ENCODE results near the gene SRF.

The SRF gene

DNA sequence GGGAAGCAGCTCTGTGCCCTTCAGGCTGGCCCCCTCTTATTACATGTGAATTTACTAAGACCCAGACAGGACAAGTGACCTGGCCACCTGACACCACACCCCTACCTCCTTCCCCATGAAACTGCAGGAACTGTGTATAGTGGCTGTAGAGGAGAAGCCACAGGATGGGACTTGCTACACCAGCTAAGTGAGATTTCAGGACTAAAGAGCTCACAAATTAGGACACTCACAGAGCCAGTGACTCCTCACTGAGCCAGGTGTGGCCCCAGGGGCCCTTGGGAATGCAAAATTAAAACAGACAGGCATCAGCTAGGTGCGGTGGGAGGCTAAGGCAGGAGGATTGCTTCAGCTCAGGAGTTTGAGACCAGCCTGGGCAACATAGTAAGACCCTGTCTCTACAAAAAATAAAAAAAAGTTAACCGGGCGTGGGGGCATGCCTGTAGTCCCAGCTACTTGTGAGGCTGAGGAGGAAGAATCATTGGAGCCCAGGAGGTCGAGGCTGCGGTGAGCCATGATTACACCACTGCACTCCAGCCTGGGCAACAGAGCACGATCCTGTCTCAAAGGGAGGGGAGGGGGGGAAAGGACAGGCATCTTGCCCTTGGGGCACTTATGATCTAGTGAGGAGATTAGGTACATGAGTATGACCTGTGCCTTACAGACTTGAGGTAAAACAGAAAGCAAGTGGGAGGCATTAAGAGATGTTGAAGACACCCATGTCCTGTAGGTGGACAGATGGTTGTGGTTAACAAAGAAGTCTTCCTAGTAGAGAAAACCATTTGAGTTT lies 23.2 kb upstream of the SRF start:
- no peak for DNase-seq

DNA sequence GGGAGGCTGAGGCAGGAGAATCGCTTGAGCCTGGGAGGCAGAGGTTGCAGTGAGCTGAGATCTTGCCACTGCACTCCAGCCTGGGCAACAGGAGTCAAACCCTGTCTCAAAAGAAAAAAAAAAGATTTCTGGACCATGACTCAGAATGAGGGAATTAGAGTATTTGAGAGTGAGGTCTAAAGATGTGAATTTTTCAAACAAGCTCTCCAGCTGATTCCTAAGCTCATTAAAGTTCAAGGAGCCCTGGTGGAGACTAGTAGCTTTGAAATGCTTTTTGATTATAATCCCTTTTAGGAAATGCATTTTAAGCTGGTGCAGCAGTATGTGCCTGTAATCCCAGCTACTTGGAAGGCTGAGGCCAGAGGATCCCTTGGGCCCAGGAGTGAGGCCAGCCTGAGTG lies 21.8 kb upstream of the SRF start:
- no peak for DNase-seq

DNA sequence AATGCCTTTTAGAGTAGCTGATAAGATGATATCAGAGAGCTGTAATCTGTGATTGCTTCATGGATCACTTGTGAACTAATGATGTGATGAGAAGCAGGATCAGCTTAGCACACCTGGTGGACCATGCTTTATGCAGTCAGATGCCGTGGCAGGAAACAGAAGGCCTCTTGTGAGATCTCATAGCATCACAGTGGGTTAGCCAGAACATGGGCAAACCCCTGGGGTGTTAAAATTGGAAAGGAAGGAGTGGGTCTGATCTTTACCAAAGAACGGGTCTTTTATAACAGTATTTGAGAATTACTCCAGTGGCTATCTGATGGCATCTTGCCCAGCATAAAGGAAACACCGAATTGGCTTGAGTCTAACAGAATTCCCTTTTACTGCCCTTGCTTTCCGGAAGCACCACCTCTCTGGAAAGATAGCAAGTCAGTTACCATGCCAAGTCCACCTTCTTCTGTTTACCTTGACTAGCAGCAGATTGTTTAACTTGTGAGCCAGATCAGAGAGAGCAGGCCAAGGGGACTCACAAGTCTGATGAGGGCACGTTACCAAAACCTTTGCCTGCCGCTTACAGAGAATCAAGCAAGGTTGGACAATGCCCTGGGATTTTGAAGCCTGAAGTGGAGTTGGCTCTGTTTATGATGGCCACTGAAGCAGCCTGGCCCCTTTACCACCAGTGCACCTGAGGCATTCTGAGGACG lies 20.9 kb upstream of the SRF start:
- DNase-seq, result no peak

DNA sequence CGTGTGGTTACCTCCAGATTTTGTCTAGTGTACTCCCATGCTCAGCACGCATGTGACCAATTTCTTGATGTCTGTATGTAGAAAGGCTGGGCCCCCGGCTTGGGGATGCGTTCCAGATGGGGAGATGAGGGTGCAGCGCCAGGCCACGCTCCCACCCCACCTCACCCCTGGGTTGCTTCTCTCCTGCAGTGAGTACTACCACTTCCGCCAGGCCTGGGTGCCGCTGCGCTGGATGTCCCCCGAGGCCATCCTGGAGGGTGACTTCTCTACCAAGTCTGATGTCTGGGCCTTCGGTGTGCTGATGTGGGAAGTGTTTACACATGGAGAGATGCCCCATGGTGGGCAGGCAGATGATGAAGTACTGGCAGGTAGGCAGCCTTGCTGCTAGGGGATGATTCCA lies 11.5 kb upstream of the SRF start:
- no peak for DNase-seq

DNA sequence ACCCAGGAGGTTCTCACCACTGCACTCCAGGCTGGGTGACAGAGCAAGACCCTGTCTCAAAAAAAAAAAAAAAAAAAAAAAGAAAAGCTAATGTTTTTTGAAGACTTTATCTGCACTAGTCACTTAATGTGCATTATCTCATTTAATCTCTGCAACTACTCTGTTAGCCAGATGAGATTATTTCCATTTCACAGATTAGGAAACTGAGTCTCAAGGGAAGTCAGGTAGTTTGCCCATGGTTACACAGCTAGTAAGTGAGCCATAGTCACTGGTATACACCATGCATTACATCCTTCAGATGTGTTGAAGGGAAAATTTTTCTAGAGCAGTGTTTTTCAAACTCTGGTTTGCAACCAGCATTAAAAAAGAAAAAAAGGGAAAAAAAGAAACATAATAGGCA lies 7.2 kb upstream of the SRF start:
- no peak for DNase-seq

DNA sequence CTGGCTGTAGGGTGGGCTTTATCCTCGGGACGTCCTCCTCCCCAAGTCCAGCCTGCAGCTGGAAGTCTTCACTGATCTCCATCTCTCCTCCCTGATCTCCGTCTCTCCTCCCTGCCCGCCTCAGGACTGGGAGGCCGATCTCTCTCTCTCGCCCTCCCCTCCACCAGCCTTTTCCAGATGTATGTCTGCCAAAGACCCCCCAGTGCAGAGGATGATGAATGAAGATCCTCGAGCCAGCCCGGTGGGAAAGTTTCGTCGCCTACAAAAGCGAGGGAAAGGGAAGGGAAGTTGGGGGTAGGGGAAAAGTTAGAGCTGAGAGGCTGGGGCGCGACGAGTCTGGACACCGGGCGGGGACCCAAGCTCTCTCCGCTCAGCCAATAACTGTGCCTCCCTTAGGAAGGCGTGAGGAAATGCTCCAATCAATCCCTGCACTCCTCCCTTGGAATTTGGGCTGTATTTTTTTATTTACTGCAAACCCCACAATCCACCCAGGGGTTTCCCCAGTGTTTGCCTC lies 595 bp upstream of the SRF start:
- peak in 1 of 2 experiments; percentile 80 for DNase-seq

DNA sequence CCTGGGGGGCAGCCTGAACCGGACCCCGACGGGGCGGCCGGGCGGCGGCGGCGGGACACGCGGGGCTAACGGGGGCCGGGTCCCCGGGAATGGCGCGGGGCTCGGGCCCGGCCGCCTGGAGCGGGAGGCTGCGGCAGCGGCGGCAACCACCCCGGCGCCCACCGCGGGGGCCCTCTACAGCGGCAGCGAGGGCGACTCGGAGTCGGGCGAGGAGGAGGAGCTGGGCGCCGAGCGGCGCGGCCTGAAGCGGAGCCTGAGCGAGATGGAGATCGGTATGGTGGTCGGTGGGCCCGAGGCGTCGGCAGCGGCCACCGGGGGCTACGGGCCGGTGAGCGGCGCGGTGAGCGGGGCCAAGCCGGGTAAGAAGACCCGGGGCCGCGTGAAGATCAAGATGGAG lies 636 bp downstream of the SRF start:
- no peak for DNase-seq

DNA sequence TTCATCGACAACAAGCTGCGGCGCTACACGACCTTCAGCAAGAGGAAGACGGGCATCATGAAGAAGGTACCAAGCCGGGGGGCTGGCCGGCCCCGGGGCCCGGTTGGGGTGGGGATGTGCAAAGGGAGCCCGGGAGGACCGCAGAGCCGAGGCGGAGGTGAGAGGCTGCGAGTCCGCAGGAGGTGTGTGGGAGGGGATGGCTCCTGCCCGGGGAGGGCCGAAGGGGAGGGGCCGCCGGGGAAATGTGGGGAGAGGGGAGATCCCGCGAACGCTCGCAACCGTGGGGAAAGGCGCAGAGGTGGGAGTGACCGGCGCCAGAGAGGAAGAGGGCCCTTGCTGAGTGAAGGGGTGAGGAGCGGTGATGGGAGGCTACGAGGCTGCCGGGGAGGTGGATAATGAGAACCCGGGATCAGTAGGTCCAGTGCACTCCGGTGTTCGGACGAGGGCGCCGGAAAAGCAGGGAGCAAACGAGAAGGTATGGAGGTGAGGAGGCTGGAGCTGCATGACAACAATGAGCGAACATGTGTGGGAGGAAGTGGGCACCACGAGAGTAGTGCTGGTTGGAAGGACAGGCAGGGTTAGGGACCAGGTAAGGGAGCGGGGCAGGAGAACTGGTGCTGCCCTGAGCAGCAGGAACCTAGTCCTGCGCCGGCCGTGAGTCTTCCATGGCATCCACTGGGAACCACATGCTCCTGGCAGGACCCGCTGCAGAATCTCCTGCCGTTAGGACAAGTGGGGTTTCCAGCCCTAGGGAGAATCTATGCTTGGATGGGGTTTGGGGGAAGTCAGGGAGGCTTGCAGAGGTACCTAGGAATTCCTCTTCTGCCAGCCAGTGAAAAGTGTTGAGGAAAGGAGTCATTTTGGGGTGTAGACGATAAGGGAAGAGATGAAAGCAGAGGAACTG lies 1.3 kb downstream of the SRF start:
- peak in 1 of 2 experiments; percentile 8 for DNase-seq

DNA sequence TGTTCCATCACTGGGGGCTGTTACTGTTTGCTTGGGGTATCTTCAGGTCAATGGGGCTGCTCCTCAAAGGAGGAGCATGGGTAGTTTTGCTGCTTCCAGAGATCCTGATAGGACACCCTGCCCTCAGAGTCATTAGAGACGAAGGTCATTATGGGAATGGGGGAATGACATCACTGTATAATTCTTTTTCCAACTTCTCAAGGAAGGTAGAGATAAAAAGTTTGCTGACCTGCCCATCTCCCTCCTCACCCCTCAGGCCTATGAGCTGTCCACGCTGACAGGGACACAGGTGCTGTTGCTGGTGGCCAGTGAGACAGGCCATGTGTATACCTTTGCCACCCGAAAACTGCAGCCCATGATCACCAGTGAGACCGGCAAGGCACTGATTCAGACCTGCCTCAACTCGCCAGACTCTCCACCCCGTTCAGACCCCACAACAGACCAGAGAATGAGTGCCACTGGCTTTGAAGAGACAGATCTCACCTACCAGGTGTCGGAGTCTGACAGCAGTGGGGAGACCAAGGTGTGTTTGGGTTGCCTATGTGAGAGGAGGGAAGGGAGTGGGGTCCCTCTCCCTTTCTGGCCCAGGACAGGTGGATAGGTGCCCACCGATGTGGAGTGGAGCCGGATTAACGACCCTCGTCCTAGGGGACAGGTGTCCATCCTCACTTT lies 2.7 kb downstream of the SRF start:
- no peak for DNase-seq

DNA sequence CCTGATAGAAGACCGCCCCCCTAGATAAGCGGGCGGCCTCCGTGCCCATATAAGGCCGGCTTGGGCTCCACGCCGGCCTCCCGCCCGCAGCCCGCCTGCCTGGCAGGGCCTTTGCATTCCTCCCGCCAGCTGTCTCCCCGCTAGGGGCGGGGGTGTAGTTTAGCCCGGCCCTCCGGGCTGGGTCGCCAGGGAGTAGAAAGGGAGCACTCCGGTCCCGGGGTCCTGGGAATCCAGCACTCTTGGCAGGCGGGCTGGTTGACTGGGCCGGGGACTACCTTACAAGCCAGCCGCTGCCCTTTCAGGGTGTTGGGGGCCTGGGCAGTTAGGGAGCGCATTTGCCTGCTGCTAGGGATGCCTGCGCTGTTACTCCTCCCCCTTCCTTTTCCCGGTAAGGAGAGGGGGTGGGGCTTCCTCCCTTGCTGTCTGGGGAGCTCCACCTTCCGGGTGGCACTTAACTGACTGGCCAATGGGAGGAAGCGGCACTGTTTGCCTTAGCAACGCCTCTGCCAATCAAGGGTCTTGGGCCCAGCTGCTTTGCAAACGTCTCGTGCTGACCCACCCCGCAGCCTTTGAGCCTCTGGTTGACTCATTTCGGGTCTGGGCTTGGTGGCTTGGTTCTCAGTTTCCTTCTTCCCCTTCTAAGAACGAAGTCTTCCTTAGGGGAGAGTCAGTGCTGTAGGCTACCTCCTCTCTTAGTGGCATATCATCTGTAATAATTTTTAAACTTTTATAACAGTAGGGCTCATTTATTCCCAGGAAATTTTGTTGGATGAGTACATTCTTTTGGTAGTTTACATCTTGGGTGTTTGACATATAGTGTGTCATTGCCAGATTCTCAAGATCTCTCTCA lies 3.4 kb downstream of the SRF start:
- DNase-seq, result peak; percentile 82 to 95

DNA sequence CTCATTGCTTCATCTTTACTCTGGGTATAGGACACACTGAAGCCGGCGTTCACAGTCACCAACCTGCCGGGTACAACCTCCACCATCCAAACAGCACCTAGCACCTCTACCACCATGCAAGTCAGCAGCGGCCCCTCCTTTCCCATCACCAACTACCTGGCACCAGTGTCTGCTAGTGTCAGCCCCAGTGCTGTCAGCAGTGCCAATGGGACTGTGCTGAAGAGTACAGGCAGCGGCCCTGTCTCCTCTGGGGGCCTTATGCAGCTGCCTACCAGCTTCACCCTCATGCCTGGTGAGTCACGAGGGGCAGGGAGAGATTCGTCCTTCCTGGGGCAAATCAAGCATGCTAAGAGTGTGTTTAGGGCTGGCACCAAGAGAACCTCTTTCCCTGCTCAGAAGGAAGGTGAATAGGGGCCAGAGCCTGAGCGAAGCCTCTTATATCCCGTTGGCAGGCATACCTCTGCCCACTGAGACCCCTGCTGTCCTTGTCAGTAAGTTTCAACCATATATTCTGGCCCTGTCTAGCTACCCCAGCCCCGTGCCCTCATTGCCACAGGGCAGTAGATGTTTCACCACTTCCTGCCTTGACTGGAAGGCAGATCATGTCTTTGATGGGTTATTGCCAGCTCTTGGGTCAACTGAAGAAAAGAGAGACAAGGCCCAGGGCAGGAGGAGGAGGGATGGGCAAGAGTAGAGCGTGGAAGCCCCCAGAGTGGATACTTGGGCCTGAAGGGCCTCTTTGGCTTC lies 4.8 kb downstream of the SRF start:
- no peak for DNase-seq

DNA sequence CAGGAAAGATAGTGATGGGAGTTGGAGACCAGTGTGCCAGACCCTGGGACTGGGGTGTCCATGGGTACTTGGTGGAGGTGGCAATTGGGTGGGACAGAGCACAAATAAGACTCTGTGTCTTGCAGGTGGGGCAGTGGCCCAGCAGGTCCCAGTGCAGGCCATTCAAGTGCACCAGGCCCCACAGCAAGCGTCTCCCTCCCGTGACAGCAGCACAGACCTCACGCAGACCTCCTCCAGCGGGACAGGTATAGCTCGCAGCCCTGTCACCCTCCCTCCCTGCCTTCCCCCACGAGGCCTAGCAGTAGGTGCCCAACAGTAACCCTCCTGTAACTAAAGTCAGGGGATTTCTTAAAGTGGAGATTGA lies 5.3 kb downstream of the SRF start:
- no peak for DNase-seq

DNA sequence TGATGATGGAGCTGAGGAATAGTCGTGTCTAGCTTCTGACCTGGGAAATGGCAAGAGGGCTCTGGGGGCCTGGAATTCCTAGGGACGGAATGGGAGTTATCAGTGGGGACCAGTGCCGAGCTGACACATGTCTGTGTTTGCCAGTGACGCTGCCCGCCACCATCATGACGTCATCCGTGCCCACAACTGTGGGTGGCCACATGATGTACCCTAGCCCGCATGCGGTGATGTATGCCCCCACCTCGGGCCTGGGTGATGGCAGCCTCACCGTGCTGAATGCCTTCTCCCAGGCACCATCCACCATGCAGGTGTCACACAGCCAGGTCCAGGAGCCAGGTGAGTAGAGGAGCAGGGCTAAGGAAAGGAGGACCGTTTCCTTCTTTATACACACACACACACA lies 7.1 kb downstream of the SRF start:
- DNase-seq, result no peak

DNA sequence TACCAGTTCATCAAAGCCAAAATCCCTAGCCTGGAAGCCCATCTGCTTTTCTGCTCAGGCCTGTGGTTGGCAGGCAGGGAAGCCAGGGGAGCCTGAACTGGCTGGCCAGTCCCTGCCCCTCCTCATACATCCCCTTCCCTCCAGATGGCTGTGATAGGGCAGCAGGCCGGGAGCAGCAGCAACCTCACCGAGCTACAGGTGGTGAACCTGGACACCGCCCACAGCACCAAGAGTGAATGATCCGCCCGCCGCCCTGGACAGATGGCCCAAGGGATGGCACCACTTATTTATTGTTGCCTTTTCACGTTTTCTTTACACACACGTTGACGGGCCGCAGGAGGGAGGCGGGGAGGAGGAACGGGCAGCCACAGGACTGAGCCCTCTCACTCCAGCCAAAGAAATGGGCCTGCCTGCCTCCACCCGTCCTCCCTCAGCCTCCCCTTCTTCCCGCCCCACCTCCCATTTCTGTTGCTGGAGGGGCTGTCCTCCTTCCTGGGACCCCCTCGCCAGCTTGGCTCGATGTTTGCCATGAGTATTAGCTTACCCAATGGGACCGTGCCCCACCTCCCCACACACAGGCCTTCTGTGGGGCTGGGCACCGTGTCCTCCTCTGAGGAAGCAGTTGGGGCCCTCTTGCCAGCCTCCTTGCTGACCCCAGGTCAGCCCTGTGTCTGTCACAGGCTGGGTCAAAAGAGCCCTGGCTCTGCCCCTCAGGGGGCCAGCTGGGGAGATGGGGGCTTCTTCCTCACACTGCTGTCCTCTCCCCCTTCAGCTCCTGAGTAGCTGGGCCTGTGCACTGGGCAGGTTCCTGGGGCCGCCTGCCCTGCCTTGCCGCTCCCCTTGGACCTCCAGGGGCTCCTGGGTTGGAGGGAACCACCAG lies 8.1 kb downstream of the SRF start:
- DNase-seq, result no peak

DNA sequence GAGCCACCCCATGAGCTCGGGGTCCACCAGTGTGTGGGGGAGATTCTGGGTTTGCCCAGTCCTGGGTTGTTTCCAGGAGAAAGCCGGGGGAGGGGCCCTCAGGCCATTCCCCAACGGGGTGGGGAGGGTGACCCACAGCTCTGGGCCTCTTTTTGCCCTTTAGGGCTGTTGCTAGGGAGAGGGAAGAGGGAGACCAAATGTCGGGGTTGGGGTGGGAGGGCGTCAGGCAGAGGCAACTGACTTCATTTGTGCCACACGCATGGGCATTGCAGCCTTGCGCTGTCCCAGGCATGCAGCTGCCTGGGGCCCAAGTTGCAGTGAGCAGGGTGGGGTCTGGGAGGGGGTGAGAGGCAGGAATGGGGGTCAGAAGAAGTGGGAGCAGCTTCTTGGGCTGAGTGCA lies 9.0 kb downstream of the SRF start:
- no peak for DNase-seq

DNA sequence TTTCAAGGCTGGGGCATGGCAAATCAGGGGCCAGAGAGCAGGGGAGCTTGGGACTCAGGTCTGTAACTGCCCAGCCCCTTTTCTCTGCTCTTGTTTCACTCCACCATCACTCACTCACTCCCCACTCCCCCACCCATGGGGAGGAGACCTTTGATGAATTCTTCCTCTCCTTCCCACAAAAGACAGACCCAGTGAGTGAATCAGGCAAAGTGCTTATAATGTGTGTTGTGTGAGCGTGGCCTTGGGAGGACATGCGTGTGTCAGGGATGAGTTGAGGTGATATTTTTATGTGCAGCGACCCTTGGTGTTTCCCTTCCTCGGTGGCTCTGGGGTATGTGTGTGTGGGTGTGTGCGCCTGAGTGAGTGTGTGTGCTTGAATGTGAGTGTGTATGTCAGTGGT lies 9.9 kb downstream of the SRF start:
- DNase-seq, result no peak

DNA sequence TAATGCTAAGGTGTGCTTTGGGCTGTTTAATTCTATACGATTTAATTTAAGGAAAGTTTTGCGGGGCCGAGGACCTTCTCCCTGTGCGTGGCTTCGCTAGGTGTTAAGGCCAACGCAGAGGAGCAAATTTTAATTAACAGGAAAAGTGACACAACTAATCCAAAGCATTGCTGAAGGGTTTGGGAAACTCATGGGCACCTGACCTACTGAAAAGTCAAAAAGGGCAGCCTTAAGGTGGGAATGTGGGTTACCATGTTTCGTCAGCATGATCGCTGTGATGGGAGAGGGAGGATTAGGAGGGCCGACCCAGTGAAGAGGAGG lies 10.5 kb downstream of the SRF start:
- no peak for DNase-seq

DNA sequence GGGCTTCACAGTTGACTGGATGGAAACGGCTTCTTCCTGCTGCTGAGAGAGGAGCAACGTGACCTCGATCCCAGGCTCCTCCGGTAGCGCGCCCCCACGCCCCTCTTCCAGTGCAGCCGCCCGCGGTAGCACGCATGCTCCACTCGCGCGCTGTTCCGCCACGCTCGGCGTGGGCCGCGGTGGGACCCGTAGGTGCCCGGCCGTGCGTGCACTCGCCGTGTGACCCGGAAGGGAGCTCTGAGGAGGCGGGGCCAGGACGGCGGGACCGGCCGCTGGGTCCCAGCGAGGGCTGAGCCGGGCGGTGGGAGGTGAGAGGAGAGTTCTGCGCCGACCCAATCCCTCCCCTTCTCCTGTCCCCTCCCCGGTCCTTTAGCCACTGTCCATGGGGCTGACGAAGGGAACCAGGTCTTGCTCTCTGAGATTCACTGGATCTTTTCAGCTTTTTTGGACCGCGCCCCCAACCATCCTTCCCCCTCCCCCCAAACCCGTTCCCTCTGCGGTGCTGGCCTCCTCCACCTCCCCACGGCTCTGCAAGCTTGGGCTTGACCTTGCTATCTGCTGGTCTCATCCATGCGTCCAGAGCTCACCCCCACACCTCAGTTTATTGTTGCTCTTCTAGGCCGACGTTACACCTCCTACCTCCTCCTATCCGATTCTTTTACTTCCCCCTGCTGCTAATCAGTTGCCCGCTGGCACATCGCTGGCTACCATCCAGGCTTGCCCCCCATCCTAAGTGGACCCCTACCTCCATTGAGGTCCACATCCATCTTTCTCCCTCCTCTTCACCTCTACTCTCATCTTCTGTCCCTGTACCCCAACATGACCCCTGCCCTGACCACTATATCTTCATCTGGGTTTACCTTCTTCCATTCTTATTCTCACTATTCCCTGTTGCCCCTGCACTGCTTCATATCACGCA lies 11.1 kb downstream of the SRF start, which contains the start of gene CUL9:
TSS of gene CUL9 (plus strand) at position 255 of the 919 bp plus-strand sequence. CDS start 2,115 bp downstream, outside the sequence.
- DNase-seq, result peak in 1 of 2 experiments; percentile 71

DNA sequence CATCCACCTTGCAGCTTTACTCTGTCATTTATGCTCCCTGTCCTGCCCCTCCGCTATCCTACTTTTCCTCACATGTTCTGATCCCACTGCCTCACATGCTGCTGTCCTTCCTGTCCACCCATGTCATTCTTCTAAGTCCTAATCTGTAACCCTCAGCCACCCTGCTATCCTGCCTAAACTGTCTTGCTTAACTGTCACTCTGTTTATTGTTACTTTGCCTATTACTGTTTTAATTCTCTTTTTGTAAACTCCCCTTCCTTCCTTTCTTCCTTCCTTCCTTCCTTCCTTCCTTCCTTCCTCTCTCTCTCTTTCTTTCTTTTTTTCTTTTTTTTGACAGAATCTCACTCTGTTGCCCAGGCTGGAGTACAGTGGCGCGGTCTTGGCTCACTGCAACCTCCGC lies 12.4 kb downstream of the SRF start:
- DNase-seq, result no peak

All from NCI-H187 (cell line).